H1 (cell line): ENCODE results near the gene AK8.

ENCODE experiments used
- JUN ChIP-seq: IDR thresholded peaks from 2 replicates; pipeline ENCODE4 v1.6.1; 2011; ENCODE audit warnings: low read depth, mild to moderate bottlenecking, improper control_type of control experiment, low read length
- KDM1A ChIP-seq: fragments of 200-600, 300-600 bp; sonication (generic); IDR thresholded peaks from 2 replicates; pipeline ENCODE4 v1.7.1; 2016; ENCODE audit warnings: mild to moderate bottlenecking, low read length, borderline replicate concordance
- POLR2A ChIP-seq, 2 experiments: IDR thresholded peaks; 1 replicate in 1 of 2; 2 replicates in 1 of 2; pipeline ENCODE4 v1.6.1; 2011; ENCODE audit warnings: low read depth in 2 of 2, low read length in 2 of 2, mild to moderate bottlenecking in 2 of 2; ENCODE audit errors: control extremely low read depth in 1 of 2
- SAP30 ChIP-seq: fragments of 300-600 bp; sonication (generic); IDR thresholded peaks from 2 replicates; pipeline ENCODE4 v1.7.1; 2012; ENCODE audit warnings: low read length, moderate library complexity, mild to moderate bottlenecking, inconsistent platforms; ENCODE audit not compliant: insufficient read depth, insufficient replicate concordance
- SRF ChIP-seq: IDR thresholded peaks from 2 replicates; pipeline ENCODE4 v1.6.1; 2011; ENCODE audit warnings: mild to moderate bottlenecking, low read depth, low read length, moderate library complexity
- TF ChIP-seq, protein P1 (sequence below): IDR thresholded peaks from 2 replicates; pipeline ENCODE4 v1.6.1; 2011; ENCODE audit warnings: low read length, improper control_type of control experiment
- TF ChIP-seq, protein P2 (sequence below), 3 experiments: IDR thresholded peaks; 1 replicate in 2 of 3; 2 replicates in 1 of 3; pipeline versions ENCODE4 v1.5.1 to v1.6.1; 2011; ENCODE audit warnings: low read length in 3 of 3, mild to moderate bottlenecking in 3 of 3, inconsistent platforms in 2 of 3, low read depth in 1 of 3, moderate library complexity in 1 of 3; ENCODE audit not compliant: insufficient read depth in 1 of 3; ENCODE audit errors: control extremely low read depth in 1 of 3
- TF ChIP-seq, protein P3 (sequence below): IDR thresholded peaks from 2 replicates; pipeline ENCODE4 v1.6.1; 2012; ENCODE audit warnings: inconsistent platforms
- TF ChIP-seq, protein P4 (sequence below): IDR thresholded peaks from 2 replicates; pipeline ENCODE4 v1.6.1; 2012; ENCODE audit warnings: inconsistent platforms
- TF ChIP-seq, protein P5 (sequence below): IDR thresholded peaks from 2 replicates; pipeline ENCODE4 v1.6.1; 2012; ENCODE audit warnings: low read length, inconsistent platforms

DNA sequence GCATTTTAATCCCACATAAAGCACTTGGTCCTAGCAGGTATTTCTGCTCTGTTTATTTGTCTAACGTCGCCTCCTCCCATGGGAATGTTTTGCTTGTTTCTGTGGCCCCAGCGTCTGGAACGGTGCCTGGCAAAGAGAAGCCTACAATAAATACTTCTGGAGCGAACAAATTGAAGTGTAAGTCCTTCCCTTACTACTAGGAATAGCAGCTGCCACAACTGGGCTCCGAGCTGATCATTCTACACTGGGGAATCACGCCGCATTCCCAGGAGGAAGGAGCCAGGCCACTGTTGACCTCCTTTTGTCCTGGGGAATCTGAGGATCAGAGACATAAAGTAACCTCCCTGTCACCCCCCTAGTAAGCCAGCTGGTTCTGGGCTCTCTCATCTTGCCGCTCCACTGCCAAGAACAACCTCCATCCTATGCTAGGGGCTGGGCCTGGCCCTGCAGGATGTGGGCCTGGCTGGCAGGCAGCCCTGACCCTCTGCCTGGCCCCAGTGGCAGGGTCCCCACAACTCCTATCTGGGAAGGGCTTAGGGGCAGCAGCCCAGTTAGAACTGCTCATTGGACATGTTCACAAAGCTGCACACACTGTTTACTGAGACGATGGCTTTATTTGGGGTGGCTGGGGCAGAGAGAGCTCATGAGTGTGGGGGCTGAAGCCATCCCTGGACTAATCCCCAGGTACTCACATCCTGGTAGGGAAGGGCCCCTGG is 125.0 kb downstream of the AK8 start:
- no peak for TF ChIP-seq POLR2A (IDR thresholded peaks at IDR 0.05; ENCODE audit: control extremely low read depth in 1 of 2, low read depth in 2 of 2, low read length in 2 of 2)
- TF ChIP-seq, protein P1, sequence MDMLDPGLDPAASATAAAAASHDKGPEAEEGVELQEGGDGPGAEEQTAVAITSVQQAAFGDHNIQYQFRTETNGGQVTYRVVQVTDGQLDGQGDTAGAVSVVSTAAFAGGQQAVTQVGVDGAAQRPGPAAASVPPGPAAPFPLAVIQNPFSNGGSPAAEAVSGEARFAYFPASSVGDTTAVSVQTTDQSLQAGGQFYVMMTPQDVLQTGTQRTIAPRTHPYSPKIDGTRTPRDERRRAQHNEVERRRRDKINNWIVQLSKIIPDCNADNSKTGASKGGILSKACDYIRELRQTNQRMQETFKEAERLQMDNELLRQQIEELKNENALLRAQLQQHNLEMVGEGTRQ: no peak
- TF ChIP-seq, protein P2, sequence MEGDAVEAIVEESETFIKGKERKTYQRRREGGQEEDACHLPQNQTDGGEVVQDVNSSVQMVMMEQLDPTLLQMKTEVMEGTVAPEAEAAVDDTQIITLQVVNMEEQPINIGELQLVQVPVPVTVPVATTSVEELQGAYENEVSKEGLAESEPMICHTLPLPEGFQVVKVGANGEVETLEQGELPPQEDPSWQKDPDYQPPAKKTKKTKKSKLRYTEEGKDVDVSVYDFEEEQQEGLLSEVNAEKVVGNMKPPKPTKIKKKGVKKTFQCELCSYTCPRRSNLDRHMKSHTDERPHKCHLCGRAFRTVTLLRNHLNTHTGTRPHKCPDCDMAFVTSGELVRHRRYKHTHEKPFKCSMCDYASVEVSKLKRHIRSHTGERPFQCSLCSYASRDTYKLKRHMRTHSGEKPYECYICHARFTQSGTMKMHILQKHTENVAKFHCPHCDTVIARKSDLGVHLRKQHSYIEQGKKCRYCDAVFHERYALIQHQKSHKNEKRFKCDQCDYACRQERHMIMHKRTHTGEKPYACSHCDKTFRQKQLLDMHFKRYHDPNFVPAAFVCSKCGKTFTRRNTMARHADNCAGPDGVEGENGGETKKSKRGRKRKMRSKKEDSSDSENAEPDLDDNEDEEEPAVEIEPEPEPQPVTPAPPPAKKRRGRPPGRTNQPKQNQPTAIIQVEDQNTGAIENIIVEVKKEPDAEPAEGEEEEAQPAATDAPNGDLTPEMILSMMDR (IDR thresholded peaks at IDR 0.05; ENCODE audit: control extremely low read depth in 1 of 3, insufficient read depth in 1 of 3, low read depth in 1 of 3, low read length in 3 of 3): no peak
- TF ChIP-seq KDM1A: no peak
- no peak for TF ChIP-seq SRF
- TF ChIP-seq JUN: no peak
- no peak for TF ChIP-seq SAP30
- TF ChIP-seq, protein P3, sequence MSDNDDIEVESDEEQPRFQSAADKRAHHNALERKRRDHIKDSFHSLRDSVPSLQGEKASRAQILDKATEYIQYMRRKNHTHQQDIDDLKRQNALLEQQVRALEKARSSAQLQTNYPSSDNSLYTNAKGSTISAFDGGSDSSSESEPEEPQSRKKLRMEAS: no peak
- TF ChIP-seq, protein P4, sequence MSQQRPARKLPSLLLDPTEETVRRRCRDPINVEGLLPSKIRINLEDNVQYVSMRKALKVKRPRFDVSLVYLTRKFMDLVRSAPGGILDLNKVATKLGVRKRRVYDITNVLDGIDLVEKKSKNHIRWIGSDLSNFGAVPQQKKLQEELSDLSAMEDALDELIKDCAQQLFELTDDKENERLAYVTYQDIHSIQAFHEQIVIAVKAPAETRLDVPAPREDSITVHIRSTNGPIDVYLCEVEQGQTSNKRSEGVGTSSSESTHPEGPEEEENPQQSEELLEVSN: no peak
- TF ChIP-seq, protein P5, sequence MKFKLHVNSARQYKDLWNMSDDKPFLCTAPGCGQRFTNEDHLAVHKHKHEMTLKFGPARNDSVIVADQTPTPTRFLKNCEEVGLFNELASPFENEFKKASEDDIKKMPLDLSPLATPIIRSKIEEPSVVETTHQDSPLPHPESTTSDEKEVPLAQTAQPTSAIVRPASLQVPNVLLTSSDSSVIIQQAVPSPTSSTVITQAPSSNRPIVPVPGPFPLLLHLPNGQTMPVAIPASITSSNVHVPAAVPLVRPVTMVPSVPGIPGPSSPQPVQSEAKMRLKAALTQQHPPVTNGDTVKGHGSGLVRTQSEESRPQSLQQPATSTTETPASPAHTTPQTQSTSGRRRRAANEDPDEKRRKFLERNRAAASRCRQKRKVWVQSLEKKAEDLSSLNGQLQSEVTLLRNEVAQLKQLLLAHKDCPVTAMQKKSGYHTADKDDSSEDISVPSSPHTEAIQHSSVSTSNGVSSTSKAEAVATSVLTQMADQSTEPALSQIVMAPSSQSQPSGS: no peak
